DND-41 (cell line): Measurements from ENCODE around the gene FBXL2.

Source experiments
- CTCF ChIP-seq: IDR thresholded peaks from 2 replicates; pipeline ENCODE4 v1.5.1; 2012; ENCODE audit warnings: borderline replicate concordance, low read length, moderate library complexity, mild to moderate bottlenecking; ENCODE audit not compliant: poor library complexity, severe bottlenecking; ENCODE audit errors: extremely low read depth
- EZH2 ChIP-seq: IDR thresholded peaks from 3 replicates; pipeline ENCODE4 v1.6.1; 2012; ENCODE audit warnings: borderline replicate concordance, low read depth, mild to moderate bottlenecking, moderate library complexity, low read length, inconsistent platforms; ENCODE audit not compliant: severe bottlenecking

- TF ChIP-seq CTCF (no peak), EZH2 (no peak)
Measured at GRCh38 chr3:33383951-33384350, 106.7 kb downstream of the FBXL2 start.
